HK-2 (cell line): ENCODE measurements around the gene TADA2A.

ENCODE experiments used
- DNase-seq: peaks from one replicate; pipeline ENCODE4 v3.0.0-alpha.2; 2018; ENCODE audit not compliant: unreplicated experiment

Gene TADA2A, protein sequence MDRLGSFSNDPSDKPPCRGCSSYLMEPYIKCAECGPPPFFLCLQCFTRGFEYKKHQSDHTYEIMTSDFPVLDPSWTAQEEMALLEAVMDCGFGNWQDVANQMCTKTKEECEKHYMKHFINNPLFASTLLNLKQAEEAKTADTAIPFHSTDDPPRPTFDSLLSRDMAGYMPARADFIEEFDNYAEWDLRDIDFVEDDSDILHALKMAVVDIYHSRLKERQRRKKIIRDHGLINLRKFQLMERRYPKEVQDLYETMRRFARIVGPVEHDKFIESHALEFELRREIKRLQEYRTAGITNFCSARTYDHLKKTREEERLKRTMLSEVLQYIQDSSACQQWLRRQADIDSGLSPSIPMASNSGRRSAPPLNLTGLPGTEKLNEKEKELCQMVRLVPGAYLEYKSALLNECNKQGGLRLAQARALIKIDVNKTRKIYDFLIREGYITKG

DNA sequence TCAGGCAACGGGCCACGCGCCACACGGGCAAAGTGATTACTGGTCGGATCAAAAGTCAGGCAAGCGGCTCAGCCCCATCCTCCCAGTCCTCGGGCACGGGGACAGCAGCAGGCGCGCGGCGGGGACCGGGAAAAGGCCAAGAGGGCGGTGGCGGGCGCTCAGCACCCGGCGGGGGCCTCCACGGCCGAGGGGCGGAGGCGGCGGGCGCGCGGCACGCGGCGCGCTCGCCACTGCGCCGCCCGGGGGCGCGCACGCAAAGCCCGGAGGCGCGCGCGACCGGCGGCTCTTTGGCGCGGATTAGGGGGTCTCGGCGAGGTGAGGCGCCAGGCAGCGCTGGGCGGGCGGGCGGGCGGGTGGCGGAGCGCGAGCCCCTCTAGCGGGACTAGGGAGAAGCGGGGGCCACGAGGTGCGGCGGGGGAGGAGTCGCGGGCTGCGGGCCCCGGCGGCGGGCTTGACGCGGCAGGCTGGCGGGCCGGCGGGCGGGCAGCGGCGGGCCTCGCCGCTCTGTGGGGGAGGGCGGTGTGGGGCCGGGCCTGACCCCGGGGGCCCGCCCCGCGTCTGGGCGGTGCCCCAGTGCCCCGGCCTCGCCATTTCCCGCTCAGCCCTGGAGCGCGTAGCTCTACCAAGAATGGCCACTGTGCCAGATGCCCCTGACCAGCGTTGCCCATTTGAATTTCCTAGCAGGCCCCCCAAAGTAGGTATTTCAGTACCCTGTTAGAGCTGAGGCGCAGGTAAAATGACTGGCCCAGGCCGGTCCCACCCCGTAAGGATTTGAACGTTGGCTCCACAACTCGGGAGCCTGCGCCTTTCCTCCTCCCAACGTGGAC is at the start of gene TADA2A, which contains the start of gene ACACA:
TSS of gene TADA2A (plus strand) at position 252 of the 827 bp plus-strand sequence. CDS start 4,480 bp downstream, outside the sequence.
TSS of gene ACACA (minus strand) at position 202 of the 827 bp plus-strand sequence. CDS start 537 bp downstream, outside the sequence.
- peak; percentile 86 for DNase-seq

DNA sequence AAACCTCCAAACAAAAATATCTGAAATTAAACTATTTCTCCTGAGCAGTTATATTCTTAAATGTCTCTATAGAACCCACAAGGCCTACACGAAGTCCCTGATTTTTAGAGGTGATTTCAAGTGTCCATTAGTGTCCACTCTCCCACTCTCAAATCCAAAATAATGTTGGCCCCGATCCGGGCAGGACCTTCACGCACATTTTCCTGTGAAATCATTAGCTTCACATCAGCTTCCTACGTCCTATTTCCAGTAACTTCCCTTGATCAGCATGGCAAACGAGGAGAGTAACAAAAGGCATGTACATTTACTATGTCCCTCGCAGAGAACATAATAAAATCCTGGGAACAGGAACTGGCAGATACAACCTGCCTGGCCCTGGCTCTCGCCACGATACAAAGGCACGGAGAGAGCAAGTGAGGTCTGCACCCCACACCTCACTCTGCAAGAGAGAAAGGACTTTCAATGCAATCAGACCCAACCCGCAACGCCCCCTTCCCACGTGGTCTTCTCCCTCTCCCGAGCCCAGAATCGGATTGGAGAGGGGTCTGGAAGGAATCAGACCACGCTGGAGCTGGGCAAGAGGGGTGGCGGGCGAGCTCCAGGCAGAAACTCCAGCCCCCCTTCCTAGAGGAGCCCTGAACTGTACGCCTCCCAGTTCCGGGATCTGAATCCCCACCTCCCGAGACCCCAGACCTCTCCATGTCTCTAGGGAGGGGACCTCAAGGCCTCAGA is 48.4 kb upstream of the TADA2A start:
- DNase-seq, result peak; percentile 62

DNA sequence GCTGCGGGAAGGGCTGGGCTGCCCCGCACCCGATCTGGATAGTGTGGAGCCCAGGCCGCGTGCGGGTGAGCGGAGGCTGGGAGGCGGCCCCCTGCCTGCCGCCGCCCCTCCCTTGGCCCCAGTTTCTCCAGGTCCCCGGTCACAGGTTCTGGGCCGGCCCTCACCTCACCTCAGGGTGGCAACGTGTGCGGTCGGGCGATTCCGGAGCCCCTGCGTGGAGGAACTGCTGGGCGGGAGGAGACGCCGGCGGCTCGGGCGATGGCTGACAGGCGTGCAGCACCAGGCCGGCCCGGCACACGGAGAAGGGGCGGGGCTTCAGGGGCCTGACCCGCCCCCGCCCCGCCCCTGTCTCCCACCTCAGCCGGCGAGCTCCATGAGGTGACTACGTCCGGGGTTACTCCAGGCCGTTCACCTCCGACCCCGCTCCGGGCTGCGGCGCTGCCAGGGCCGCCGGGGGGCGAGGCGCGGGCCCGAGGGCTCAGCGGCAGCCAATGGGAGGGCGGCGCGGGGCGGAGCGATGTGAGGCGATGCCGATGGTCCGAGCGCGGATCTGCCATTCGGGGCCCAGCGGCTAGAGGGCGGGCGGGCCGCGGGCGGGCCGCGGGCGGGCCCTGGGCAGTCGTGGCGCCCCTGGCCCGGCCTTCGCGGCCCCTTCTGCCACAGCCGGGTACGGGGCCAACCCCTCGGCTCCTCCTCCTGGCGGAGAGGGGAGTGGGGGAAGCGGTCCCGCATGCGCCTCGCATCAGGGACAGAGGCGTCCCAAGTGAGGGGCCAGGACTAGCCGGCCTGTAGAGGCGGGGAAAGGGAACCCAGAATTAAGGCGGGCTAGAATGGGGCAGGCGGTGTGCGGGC is 47.6 kb upstream of the TADA2A start:
- DNase-seq, result peak; percentile 98

DNA sequence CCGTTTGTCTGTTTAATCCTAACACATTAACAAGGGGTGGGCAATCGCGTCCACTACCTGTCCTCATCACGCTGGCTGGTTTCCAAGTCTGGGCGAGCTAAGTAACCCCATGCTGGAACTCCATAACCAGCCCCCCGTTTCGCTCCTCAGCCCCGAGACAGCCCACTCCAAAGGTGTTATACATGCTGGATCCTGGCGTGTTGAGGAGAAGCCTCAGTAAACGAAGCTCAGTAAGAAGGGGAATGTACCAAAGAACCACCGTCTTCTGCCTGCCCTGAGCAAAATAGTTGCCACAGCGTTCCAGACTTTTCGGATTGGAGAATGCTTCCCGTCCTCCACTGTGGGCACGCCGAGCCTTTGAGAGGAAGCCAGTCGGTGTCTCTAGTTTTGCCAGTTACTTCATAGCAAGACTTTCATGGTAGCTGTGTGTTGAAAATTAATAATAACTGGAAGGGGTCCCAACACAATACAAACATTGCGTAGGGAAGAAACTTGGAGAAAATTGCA is 47.0 kb upstream of the TADA2A start:
- no peak for DNase-seq

DNA sequence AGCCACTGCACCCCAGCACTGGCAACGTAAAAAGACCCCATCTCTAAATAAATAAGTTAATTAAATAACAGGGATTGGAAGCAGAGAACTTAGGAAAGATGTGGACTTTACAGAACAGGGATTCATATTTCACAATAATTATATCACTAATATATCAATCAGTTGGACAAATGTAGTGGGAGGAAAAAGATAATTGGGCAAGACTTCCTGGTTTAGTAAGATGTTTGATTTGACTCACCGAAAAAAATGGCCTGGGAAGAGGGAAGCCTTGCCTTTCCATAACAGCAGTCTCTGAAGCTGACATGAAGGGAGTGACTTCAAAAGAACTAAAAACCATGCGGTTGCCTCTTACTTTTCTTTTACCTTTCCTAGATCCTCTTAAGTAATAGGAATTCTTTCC is 46.1 kb upstream of the TADA2A start:
- no peak for DNase-seq

DNA sequence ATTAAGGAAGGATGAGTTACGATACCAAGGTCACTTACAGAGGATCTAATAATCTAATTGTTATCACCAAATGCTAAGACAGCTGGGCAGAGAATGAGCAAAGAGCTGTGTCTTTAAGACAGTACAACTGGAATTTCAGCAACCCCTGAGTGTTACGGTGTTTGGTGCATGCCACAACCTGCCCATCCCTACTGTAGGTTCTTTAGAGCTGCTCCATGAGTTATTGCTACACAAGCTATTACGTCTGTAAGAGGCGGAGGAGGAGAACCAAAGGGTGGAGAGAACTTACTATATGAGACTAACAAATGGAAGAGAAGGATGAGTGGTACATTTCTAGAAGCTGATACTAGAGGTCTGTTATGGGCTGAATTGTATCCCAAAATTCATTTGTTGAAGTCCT is 45.1 kb upstream of the TADA2A start:
- no peak for DNase-seq

DNA sequence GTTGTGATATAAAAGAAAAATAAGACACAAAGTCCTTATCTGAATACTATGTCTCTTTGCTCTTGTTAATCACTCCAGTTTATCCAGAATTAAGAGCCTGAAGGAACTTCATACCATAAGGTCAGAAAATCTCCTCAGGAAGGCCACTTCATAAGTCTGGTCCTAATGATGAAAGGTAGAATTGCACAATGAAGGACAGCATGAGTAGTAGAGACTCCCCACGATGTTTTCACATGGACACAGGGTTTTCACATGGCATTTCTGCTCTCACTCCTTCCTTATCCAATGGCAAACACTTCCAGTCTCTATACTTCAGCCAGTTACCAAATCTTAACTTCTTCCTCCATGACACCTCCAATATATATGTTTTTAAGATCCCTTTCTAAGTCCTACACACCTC is 41.1 kb upstream of the TADA2A start:
- DNase-seq, result no peak

DNA sequence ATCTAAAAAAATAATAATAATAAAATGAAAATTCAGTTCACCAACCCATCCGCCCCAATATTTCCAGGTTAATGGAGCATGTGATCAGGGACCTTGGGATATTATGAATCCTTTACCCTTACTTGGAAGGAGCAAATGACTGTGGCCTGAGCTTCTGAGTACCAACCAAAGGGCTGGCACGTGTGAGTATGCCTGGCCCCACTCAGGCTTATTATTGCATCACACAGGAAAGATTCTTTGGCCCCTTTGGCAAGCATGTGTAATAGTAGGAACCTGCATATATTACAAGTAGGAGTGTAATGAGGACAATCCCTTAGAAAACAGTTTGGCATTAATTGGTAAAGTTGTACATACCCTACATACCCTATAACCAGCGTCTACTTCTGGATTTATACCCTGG is 38.1 kb upstream of the TADA2A start:
- no peak for DNase-seq

DNA sequence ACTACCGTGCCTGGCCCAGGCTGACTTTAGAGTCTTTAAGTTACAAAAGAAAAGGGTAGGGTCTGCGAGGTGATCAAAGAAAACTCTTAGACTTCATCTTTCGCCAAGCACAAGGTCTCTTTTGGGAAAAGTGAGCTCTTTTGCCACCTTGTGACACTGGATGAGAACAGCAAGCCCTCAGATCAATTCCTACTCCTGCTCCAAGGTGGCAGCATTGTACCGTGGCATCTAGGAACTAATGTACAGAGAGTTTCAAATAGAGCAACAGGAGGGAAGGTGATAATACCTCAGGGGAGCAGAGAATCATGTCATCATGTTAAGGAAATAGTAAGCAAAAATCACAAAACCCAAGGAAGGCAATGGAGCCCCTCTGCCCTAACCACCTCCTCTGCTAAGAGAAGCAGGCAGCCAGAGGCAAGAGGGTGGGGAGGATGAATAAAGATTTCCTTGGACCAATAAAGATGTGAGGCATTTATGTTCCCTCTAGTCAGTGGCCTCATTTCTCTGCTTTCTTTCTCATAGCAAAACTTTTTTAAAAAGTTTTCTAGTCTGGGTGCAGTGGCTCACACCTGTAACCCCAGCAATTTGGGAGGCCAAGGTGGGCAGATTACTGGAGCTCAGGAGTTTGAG is 33.0 kb upstream of the TADA2A start:
- DNase-seq, result peak; percentile 66

DNA sequence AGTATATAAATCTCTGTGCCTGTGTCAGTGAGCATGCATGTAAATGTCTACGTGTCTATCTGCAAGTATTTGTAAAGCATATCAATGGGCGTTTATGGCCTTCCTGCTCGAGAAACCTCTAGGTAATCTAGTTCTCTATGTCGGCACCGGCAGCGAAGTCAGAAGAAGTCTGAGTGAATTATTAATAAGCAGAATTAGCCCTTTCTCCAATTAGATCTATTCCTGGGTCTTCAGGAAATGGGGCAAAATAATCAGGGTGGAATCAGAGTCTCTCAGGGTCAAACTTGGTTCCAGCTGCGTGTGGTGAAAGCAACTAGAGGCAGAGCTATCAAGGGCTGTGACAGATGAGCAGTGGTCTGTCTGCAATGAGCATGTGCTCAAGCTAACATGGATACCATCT is 31.0 kb upstream of the TADA2A start, which contains the start of gene C17orf78:
TSS of gene C17orf78 (plus strand) at position 280 of the 400 bp plus-strand sequence. CDS start at position 388, 108 bp downstream.
- DNase-seq, result no peak

DNA sequence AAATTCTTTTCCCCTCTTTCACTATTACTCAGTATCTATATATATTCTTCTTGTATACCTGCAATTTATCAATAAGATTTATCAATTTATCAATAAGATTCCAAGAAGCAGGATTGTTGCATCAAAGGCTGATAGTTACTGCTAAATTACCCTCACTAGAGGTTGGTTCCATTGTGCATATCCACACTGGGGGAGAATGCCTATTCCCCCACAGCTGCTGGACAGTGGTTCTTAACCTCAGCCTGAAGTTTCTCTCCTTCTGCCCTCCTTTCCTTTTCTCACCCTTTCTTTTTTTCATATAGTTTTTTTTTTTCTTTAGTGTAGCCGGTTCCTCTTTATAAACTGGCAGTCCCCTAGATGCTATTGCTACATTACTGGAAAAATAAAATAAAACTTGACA is 24.6 kb upstream of the TADA2A start:
- DNase-seq, result no peak

DNA sequence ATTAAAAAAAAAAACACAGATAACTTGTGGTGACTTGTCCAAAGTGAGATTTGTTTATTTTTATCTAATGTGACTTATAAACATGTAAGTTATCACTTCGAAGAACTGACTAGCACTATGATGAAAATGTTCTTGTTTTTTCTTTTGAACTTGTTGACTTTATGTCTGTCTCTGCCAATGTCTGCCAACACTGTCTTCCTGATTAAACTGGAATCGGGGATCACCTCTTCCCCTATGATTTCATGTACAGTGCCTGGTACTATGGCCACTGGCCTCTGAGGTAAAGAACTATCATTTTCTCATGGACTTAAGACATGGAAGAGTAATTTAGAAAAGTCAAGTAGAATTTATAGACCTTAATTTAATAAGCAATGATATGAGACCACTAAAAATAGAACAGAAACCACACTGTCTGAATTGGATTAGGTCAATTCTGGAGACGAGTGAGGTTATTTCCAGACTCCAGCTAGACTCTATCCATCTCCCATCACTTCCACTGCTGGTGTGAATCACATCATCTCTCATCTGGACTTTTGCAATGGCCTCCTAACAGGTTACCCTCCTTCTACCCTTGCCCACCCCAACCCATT is 22.0 kb upstream of the TADA2A start:
- no peak for DNase-seq

DNA sequence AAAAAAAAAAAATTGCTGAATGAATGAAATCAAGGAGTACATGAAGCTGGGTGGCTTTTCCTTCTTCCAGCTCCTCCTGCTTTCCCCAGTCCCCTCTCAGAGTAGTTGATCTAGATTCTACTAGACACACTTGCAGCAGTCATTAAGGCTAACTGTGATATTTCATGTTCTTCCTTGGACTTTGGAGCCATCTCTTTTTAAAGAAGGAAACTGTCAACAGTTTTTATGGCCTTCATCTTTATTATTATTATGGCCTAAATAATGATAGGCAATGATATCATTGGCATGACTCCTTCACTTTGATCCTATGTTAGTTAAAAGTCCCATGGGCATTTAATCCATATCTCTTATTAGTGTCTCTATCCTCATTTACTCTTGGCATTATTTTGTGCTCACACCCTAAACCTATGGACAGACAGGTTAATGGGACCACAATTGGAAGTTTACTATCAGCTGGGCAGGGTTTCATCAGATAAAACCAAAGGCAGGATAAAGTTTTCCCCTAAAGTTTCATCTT is 21.2 kb upstream of the TADA2A start:
- no peak for DNase-seq

DNA sequence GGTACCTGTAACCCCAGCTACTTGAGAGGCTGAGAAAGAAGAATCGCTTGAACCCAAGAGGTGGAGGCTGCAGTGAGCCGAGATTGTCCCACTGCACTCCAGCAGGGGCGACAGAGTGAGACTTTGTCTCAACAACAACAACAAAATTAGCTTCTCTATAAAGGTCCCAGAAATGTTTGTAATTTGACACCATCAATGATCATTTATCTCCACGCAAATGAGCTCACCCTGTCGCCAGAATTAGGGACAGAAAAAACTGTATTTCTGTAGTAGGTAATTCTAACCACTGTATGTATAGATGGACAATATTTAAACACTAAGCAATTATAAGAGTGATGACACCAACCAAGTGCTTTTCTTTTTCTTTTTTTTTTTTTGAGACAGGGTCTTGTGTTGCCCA is 20.2 kb upstream of the TADA2A start:
- DNase-seq, result no peak

DNA sequence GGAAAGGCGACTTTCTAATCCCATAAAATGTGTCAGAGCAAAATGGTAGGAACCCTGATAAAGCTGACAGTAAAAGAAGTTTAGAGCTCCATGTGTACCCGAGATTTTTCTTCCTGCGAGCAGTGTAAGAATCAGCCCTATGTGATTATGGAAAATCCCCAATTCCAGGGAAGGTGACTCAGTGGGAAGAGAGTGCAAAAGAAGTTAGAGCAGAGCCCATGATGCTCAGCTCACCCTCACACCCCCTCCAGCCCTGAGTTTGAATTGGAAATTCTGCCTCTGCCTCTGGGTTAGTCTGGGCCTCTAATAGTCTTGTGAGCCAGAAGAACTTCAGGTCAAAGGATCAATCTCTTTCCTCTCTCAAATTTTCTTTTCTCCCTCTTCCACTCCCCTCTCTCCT is 18.4 kb upstream of the TADA2A start:
- DNase-seq, result no peak

DNA sequence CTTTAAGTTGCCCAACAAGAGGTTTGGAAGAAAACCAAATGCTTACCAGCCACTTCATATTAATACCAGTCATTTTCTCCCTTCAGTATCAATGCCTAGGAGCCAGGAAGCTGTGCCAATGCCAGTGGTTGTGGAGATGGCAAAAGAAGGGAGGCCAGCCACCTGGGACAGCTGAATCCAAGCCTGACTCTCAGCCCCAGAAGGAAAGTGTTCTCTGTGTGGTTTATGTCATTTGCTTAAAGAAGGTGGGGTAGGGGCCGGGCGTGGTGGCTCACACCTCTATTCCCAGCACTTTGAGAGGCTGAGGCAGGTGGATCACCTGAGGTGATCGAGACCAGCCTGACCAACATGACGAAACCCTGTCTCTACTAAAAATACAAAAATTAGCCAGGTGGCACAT is 17.5 kb upstream of the TADA2A start:
- DNase-seq, result no peak

DNA sequence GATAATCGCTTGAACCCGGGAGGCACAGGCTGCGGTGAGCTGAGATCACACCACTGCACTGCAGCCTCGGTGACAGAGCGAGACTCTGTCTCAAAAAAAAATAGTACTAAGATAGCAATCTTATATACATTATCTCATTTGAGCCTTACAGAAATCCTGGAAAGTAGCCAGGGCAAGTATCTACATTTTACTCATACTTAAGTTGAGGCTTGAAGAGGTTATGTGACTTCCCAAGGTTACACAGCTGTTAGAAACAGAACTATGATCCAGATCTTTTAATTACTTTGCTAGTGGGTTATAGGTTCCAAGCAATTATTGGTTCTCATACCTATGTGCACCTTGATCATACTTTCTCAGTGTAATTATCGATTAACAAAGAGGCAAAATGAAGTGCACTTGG is 15.5 kb upstream of the TADA2A start:
- DNase-seq, result no peak

DNA sequence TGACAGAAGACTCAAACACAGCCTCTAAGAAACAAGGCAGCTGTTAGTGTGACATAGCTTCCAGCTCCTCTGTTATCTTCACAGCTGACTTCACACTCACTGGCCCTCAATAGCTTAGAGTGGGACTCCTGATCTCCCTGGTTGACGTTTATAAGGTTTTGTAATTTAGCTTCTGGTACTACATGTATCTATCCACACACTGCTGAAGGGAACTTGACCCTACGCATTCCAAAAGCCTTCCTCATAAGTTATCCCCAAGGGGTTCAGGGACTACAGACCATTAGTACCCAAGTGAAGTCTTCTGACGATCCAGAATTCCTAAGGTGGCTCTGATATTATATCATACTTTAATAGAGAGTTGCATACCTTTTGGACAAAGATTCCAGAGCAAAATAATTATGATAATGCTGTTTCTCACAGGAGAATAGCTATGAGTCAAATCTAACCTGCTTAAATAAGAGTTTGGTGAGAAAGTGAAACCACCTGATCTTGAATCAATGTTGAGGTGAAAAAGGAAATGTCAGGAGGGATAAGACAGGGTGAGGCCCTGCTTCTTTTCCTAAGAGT is 14.6 kb upstream of the TADA2A start:
- no peak for DNase-seq

DNA sequence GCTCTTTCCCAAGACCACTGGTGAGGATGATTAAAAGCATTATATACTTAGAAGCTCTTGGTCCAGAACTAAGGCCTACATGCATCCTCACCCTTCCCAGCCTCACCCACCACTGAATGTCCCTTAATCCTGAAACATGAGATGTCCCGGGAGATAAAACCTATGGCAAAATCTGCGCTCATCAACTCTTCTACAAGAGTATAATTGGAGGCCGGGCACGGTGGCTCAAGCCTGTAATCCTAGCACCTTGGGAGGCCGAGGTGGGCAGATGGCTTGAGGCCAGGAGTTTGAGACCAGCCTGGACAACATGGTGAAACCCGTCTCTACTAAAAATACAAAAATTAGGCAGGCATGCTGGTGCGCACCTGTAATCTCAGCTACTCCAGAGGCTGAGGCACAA is 13.3 kb upstream of the TADA2A start:
- no peak for DNase-seq
